Lower leg skin (tissue), 4 donors: ENCODE data around the gene OR56A3. TPM values are rescaled to one million over a fixed set of nuclear protein-coding genes. Genes with fewer than 3 reads are reported as not detected.
"Not testable (repeated sequence)": the region's sequence is repeated elsewhere in the genome, so short reads cannot be mapped to it uniquely, and the experiment has no call there.

ENCODE experiments used
- DNase-seq, 2 donors: peaks; one replicate each; pipeline ENCODE4 v3.0.0-alpha.2; 2019; ENCODE audit warnings: low spot score in 2 of 2
- H3K4me3 ChIP-seq: fragments of 200-600 bp; sonication (generic); 2 replicates; pipeline ENCODE4 v1.5.1; 2017; ENCODE audit warnings: mild to moderate bottlenecking, low read depth; ENCODE audit not compliant: poor library complexity, severe bottlenecking
- POLR2A ChIP-seq, 2 donors: fragments of 450-650 bp; IDR thresholded peaks; one replicate each; pipeline ENCODE4 v1.6.1; 2016 to 2017; ENCODE audit warnings: antibody characterized with exemption in 2 of 2, mild to moderate bottlenecking in 1 of 2, moderate library complexity in 1 of 2
- WGBS, 2 donors: methylation state at CpG; one replicate each; pipeline ENCODE4 v1.1.5; 2018; 5-methylcytosine and 5-hydroxymethylcytosine counted together
- intact Hi-C: fragments of 100-400 bp; cut with DNase I; formaldehyde crosslinking; loops from one replicate; pipeline ENCODE4 v1.15.0; 2023; ENCODE audit warnings: low total_unique reads
- total RNA-seq, 4 donors: library from RNA; depleted of rRNA; stranded (reverse); fragments of >200 nt; gene quantifications; one replicate each; pipeline ENCODE4 v1.1.0, GENCODE V29; 2016
- TF ChIP-seq, protein P1 (sequence below), 3 donors: fragments of 450-650 bp; IDR thresholded peaks; one replicate each; pipeline ENCODE4 v1.5.1; 2016; ENCODE audit warnings: antibody characterized with exemption in 3 of 3, mild to moderate bottlenecking in 3 of 3, moderate library complexity in 2 of 3

The OR56A3 gene
- total RNA-seq, 4 donors from 2014 or later, result not detected

DNA sequence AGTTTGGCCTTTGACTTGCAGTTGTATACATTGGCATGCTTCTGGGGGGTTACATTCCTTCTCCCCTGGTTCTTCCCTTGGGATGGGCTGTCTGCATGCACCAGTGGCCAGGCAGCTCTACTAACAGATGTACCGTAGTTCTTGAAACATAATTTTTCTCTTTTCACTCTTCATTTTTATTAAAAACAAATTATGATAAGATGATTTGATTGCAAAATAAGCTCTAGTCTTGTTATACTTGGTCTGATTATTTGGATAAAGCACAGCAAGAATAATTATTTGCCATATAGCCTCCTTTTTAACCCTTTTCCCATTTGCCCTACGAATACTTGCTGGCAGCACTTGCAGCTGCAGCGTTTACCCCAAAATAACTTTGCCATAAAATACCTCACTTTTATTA lies 13.5 kb downstream of the OR56A3 start:
- H3K4me3 ChIP-seq, result no peak overlapping the region
- TF ChIP-seq, protein P1, sequence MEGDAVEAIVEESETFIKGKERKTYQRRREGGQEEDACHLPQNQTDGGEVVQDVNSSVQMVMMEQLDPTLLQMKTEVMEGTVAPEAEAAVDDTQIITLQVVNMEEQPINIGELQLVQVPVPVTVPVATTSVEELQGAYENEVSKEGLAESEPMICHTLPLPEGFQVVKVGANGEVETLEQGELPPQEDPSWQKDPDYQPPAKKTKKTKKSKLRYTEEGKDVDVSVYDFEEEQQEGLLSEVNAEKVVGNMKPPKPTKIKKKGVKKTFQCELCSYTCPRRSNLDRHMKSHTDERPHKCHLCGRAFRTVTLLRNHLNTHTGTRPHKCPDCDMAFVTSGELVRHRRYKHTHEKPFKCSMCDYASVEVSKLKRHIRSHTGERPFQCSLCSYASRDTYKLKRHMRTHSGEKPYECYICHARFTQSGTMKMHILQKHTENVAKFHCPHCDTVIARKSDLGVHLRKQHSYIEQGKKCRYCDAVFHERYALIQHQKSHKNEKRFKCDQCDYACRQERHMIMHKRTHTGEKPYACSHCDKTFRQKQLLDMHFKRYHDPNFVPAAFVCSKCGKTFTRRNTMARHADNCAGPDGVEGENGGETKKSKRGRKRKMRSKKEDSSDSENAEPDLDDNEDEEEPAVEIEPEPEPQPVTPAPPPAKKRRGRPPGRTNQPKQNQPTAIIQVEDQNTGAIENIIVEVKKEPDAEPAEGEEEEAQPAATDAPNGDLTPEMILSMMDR (IDR thresholded peaks at IDR 0.05), result no peak
- no peak for TF ChIP-seq POLR2A (IDR thresholded peaks at IDR 0.05)
- no peak for DNase-seq
- intact Hi-C loops, result no loop called here
- 89 to 94% methylated on average over 3 of the region's 3 CpGs for WGBS, 2 donors

DNA sequence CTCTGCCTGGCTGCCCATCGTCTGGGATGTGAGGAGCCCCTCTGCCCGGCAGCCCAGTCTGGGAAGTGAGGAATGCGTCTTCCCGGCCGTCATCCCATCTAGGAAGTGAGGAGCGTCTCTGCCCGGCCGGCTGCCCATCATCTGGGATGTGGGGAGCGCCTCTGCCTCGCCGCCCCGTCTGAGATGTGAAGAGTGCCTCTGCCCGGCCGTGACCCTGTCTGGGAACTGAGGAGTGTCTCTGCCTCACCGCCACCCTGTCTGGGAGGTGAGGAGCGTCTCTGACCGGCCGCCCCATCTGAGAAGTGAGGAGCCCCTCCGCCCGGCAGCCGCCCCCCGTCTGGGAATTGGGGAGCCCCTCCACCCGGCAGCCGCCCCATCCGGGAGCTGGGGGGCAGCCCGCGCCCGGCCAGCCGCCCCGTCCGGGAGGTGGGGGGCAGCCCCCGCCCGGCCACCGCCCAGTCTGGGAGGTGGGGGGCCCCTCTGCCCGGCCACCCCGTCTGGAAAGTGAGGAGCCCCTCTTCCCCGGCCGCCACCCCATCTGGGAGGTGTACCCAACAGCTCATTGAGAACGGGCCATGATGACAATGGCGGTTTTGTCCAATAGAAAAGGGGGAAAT lies 18.8 kb downstream of the OR56A3 start:
- intact Hi-C loops, result not testable (repeated sequence)

GRCh38 chr11:5966958-5967357 lies 24.9 kb downstream of the OR56A3 start:
- no peak for DNase-seq
- TF ChIP-seq, protein P1 (IDR thresholded peaks at IDR 0.05), result no peak
- TF ChIP-seq POLR2A (IDR thresholded peaks at IDR 0.05), result no peak
- intact Hi-C loops, result no loop called here
- no peak overlapping the region for H3K4me3 ChIP-seq
- WGBS, 2 donors, result 67 to 80% methylated on average over 2 of the region's 2 CpGs

More for the DNA sequence above, 18.8 kb downstream of the OR56A3 start:
- H3K4me3 ChIP-seq, DNase-seq: not testable (repeated sequence)
- 89 to 98% methylated on average over 6 to 32 of the region's 40 CpGs for WGBS, 2 donors

DNA sequence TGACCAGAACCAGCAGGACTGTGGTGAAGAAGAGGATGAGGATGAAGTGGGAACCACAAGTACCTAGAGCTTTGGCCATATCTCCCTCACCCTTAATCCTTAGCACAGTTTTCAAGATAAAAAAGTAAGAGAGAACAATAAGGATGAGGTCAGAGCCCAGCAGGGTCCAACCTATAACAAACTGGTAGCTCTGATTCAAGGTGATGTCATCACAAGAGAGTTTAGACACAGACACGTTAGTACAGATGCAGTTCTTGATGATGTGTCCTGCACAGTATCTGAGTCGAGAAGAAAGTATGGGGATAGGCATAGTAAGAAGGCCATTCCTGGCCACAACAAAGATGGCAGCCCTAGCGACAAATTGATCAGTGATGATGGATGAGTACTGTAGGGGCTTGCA lies 25.7 kb downstream of the OR56A3 start:
- no peak for TF ChIP-seq POLR2A (IDR thresholded peaks at IDR 0.05)
- TF ChIP-seq, protein P1 (IDR thresholded peaks at IDR 0.05), result no peak

DNA sequence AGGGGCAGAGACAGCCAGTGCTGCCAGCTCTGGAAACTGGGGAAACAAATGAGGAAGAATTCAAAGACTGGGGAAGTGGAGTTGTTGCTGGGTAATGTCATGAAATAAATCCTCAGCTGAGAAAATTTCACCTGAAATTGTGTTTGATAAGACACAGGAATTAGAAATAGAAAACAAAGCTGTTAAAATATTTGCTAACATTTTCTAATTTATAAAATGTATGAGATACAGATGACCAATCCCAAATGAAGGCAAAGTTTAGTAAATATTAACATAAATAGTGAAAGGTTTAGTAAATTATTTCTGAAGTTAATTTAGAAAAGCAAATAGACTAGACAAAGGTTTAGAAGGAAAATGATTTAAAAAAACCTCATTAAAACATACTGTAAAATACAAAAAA lies 26.3 kb downstream of the OR56A3 start, which contains the start of gene OR56A5:
Gene OR56A5, minus strand, starts transcription at position 101 of the 400 bp plus-strand sequence. Its CDS starts 0 bp downstream, at position 101.
- TF ChIP-seq, protein P1 (IDR thresholded peaks at IDR 0.05), result no peak
- TF ChIP-seq POLR2A (IDR thresholded peaks at IDR 0.05), result no peak
- no peak for DNase-seq
- no peak within 1 kb of the TSS for H3K4me3 ChIP-seq
- intact Hi-C loops, result no loop called here

More for the DNA sequence above, 25.7 kb downstream of the OR56A3 start:
- no peak for DNase-seq
- H3K4me3 ChIP-seq, result no peak overlapping the region
- intact Hi-C loops, result no loop called here
- 48 to 71% methylated on average over 3 of the region's 3 CpGs for WGBS, 2 donors

DNA sequence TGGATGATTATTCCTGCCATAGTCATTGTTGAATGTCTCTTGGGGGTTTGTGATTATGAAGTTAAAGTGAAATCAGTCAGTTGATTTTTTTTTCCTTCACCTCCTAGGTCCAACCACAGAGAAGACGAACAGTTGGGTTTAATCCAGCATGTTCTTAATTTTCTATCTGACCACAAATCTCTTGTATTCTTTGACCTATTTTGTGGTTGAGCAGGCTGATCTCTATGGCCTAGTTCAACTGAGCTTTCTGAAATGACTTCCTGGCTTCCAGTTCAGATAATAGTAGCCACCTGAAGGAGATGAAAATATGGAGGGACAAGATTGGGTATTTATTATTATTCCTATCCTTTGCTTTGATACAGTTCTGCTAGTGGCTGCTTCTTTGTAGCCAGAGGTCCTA lies 31.5 kb downstream of the OR56A3 start:
- no peak overlapping the region for H3K4me3 ChIP-seq
- TF ChIP-seq, protein P1 (IDR thresholded peaks at IDR 0.05), result no peak
- no peak for DNase-seq
- intact Hi-C loops, result no loop called here
- 46 to 49% methylated on average over 1 of the region's 1 CpG for WGBS, 2 donors
